Measurements from ENCODE around the gene GPC6. TPM values are rescaled to one million over a fixed set of nuclear protein-coding genes. Genes with fewer than 3 reads are reported as not detected.

The GPC6 gene
- total RNA-seq, 1 donor from 2014 or later = not detected

DNA sequence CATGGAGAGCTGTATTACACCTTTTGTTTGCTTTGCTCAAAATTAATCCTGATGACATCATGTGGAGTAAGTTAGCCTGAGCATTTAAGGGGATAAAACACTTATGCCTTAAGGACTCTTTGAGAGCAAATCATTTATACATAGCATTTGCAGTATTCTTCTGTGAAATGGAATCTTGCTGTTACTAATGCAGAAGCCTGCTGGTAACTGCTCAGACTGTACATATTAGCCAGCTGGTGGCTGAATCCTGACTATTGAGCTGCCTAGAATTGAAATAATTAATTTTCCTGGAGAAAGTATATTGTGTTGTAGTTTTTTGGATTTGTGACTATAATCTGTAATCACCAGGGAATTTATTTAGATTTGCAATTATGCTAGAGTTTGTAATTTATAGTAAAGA, 363.2 kb downstream of the GPC6 start:
- H3K4me3 Mint-ChIP-seq = no peak overlapping the region

DNA sequence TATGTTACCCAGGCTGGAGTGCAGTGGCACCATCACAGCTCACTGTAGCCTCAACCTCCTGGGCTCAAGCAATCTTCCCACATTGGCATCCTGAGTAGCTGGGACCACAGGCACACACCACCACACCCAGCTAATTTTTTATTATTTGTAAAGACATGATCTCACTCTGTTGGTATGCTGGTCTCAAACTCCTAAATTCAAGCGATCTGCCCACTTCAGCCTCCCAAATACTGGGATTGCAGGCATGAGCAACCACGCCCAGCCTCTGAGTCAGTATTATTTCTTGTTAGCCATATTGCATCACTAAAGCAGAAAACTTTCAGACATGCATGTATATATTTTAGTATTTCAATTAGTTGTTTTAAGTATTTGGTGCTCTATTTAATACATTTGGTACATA, 376.4 kb downstream of the GPC6 start:
- no peaks in the 10 kb centered on the region for H3K9me3 Mint-ChIP-seq
- intact Hi-C loops (cut with micrococcal nuclease) = no loop called here
- no peaks in the 10 kb centered on the region for H3K36me3 Mint-ChIP-seq (ENCODE audit: low read depth)
- no peaks in the 10 kb centered on the region for H3K4me1 Mint-ChIP-seq
- H3K27ac Mint-ChIP-seq = no peak overlapping the region
- DNase-seq = no peak
- no peaks in the 10 kb centered on the region for H3K27me3 Mint-ChIP-seq
- no peak overlapping the region for H3K4me3 Mint-ChIP-seq

More for the DNA sequence above, 363.2 kb downstream of the GPC6 start:
- intact Hi-C loops (cut with micrococcal nuclease) = no loop called here
- Mint-ChIP-seq H3K4me1 (no peaks in the 10 kb centered on the region), H3K27ac (no peak overlapping the region), H3K9me3 (no peaks in the 10 kb centered on the region), H3K27me3 (no peaks in the 10 kb centered on the region), H3K36me3 (ENCODE audit: low read depth) (no peaks in the 10 kb centered on the region)
- no peak for DNase-seq

DNA sequence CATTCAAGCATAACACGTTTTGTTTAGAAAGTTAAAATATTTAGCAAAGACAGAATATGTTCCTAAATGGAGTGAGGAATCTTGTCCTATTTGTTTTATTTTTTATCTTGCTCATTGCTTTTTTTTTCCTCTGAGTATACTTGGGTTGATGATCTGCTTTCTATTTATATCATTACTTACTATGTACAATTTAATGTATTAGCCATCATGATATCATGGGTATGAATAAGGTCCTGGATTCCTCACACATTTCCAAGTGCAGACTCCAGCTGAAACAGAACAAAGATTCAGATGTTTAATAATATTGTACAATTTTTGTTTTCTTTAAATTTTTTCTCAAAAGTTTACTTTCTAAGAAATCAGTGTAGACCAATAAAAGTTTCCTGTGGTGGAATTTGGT, 388.2 kb downstream of the GPC6 start:
- no peaks in the 10 kb centered on the region for H3K9me3 Mint-ChIP-seq

DNA sequence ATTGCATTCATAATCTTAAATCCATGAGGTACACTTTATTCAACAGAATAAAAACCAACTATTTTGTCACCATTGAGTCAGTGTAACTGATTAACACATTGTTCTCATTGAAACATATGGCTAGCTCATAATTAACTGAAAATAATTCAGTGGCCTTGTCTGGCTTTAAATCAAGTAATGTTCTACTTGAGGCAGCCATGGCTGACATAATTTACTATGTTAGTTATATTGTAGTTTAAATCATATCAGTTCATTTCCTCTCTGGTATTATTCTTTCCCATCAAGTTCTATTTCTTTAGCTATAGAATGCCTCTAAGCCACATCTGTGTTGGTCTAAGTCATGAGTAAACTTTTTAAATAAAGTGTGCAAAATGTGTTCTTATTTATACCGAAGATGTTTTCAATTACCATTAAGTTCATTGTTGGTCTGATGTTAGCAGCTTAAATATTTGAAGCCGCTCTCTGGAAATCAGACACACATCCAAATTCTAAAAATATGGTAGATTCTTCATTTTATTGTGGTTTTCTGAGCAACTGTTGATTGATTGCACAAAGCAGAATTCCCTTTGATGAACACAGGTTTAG, 393.7 kb downstream of the GPC6 start:
- Mint-ChIP-seq H3K27me3 (no peaks in the 10 kb centered on the region), H3K9me3 (no peaks in the 10 kb centered on the region), H3K4me3 (no peak overlapping the region), H3K36me3 (ENCODE audit: low read depth) (no peaks in the 10 kb centered on the region), H3K4me1 (no peaks in the 10 kb centered on the region), H3K27ac (no peak overlapping the region)
- intact Hi-C loops (cut with micrococcal nuclease) = no loop called here
- DNase-seq = no peak

More for the DNA sequence above, 388.2 kb downstream of the GPC6 start:
- Mint-ChIP-seq H3K36me3 (ENCODE audit: low read depth) (no peaks in the 10 kb centered on the region), H3K27ac (no peak overlapping the region), H3K4me3 (no peak overlapping the region), H3K4me1 (no peaks in the 10 kb centered on the region), H3K27me3 (no peaks in the 10 kb centered on the region)
- DNase-seq = no peak
- intact Hi-C loops (cut with micrococcal nuclease) = no loop called here

DNA sequence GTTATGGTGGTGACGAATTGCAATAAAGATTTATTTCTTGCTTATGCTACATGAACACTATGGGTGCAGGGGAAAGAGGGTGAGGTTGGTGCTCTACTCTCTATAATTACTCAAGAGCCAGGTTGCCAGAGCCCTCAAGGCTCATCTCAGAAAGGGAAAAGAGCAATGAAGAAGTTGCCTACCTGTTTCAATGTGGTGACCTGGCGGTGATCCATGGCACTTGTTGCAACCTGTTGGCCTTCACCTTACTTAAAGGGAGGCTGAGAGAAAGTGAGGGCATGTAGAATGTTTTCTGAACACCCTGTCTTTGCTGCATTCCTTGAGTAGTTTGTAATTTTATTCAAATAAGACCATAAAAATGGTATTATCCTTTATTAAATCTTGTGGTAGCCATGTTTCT, 394.4 kb downstream of the GPC6 start:
- no peaks in the 10 kb centered on the region for H3K27me3 Mint-ChIP-seq
- H3K4me1 Mint-ChIP-seq = no peaks in the 10 kb centered on the region
- no peaks in the 10 kb centered on the region for H3K36me3 Mint-ChIP-seq (ENCODE audit: low read depth)
- no peak overlapping the region for H3K4me3 Mint-ChIP-seq
- H3K27ac Mint-ChIP-seq = no peak overlapping the region
- no peaks in the 10 kb centered on the region for H3K9me3 Mint-ChIP-seq
- intact Hi-C loops (cut with micrococcal nuclease) = no loop called here
- no peak for DNase-seq

DNA sequence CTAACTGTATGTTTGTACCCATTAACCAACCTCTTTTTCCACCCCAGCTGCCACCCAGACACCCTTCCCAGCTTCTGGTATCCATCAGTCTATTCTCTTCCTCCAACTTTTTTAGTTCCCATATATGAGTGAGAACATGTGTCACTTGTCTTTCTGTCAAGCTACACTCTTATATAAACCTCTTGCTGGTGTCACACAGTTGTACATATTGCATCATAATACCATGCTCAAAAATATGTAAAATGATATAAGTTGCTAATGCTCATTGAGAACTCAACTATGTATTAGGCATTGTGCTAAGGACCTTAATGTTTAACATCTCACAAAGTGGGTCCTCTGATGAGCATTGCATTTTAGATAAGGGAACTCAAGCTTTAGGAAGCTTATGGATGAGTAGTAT, 395.4 kb downstream of the GPC6 start:
- Mint-ChIP-seq H3K4me1 (no peaks in the 10 kb centered on the region), H3K36me3 (ENCODE audit: low read depth) (no peaks in the 10 kb centered on the region), H3K27me3 (no peaks in the 10 kb centered on the region), H3K4me3 (no peak overlapping the region), H3K9me3 (no peaks in the 10 kb centered on the region), H3K27ac (no peak overlapping the region)
- DNase-seq = no peak
- intact Hi-C loops (cut with micrococcal nuclease) = no loop called here

DNA sequence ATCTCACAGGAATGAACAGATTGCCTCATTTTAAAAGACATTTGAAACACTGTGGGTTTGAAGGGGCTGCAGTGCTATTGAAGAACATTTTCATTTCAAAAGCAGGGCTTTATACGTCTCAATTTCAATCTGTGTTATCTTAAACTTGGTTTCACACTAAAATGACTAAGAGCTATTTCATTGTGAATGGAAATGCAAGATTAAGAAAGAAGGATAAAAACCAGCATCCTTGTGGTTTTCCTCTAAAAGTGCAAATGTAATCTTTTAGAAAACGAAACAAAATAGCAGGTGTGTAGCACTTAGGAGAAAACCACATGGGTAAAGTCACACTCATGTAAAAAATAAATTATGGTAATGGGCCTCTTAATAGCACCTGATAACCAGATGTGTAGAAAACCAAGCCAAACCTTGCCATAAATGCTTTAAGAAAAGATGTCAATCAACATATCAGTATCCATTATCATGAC, 397.7 kb downstream of the GPC6 start:
- H3K27me3 Mint-ChIP-seq = no peaks in the 10 kb centered on the region
- no peaks in the 10 kb centered on the region for H3K9me3 Mint-ChIP-seq
- no peaks in the 10 kb centered on the region for H3K36me3 Mint-ChIP-seq (ENCODE audit: low read depth)
- no peak for DNase-seq
- H3K27ac Mint-ChIP-seq = no peak overlapping the region
- no peaks in the 10 kb centered on the region for H3K4me1 Mint-ChIP-seq
- intact Hi-C loops (cut with micrococcal nuclease) = no loop called here
- H3K4me3 Mint-ChIP-seq = no peak overlapping the region

DNA sequence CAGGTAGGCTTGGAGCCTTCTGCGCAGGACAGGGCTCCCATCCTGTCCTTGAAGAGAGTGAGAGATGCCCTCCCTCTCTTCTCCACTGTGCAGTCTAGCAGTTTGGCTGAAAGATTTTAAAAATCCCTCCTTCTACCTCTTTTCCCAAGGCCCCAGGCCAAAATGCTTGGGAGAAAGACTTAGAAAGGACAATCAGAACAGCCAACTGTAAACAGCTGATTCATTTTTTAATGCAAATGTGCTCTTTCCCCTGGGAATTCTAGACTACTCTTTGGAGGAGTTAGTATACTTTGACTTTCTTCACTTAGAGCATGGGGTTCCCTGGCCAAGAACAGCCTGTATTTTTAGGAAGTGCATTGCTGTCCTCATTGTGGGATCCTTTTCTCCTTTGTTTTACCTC, 398.9 kb downstream of the GPC6 start:
- Mint-ChIP-seq H3K27ac (no peak overlapping the region), H3K4me1 (no peaks in the 10 kb centered on the region), H3K27me3 (no peaks in the 10 kb centered on the region), H3K36me3 (ENCODE audit: low read depth) (no peaks in the 10 kb centered on the region), H3K9me3 (no peaks in the 10 kb centered on the region), H3K4me3 (no peak overlapping the region)
- no peak for DNase-seq
- intact Hi-C loops (cut with micrococcal nuclease) = no loop called here

DNA sequence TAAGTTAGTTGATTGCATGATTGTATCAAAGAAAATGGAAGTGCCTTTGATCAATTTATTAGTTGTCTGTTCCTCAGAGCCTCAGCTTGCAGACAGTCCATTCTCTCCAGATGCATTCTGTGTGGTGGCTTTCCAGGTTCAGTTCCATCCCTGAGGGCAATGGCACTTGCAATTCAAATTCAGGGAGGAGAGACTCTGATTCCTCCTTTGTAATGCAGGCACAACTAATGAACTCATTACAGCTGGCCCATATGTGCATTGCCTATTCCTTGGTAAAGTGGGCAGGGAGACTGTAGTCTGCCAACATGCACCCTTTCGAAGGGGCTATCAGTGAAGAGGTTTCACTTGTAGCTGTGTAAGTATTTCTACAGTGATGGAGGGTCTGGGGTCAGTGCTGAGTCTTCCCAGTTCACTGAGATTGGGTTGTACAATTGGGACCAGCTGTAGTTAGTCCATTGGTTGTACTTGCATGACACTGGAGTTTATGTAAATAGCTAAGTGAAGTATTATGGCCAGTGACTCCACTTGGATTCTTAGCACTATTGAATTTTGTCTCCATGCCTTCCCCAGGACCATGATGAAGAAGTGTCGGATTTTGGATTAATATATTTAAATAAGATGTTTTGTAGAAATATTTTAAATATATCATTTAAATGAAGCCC, 401.7 kb downstream of the GPC6 start:
- H3K4me1 Mint-ChIP-seq = no peaks in the 10 kb centered on the region
- DNase-seq = no peak
- intact Hi-C loops (cut with micrococcal nuclease) = no loop called here
- H3K9me3 Mint-ChIP-seq = no peaks in the 10 kb centered on the region
- H3K36me3 Mint-ChIP-seq (ENCODE audit: low read depth) = no peaks in the 10 kb centered on the region
- no peak overlapping the region for H3K27ac Mint-ChIP-seq
- no peak overlapping the region for H3K4me3 Mint-ChIP-seq
- no peaks in the 10 kb centered on the region for H3K27me3 Mint-ChIP-seq

DNA sequence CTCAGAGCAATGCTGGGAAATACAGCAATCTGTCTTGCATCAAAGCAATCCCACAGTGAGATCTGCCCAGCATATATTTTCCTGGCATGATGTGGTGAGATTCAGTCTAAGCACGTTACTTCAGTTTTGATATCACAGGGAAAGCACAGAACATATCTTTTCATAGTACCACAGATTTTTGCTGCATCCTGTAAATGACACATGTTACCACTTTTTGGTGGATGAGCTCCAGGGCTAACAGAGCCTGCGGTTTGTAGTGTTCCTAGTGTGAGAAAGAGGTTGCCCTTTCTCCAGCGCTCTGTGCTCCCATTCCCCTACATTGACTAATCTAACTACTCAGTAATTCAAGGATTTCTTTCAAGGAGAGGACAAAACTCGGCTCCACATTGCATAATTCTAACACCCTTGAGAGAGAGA, 409.0 kb downstream of the GPC6 start:
- Mint-ChIP-seq H3K4me1 (no peaks in the 10 kb centered on the region), H3K27me3 (no peaks in the 10 kb centered on the region), H3K36me3 (ENCODE audit: low read depth) (no peaks in the 10 kb centered on the region), H3K9me3 (no peaks in the 10 kb centered on the region), H3K27ac (no peak overlapping the region), H3K4me3 (no peak overlapping the region)
- DNase-seq = no peak
- intact Hi-C loops (cut with micrococcal nuclease) = no loop called here

DNA sequence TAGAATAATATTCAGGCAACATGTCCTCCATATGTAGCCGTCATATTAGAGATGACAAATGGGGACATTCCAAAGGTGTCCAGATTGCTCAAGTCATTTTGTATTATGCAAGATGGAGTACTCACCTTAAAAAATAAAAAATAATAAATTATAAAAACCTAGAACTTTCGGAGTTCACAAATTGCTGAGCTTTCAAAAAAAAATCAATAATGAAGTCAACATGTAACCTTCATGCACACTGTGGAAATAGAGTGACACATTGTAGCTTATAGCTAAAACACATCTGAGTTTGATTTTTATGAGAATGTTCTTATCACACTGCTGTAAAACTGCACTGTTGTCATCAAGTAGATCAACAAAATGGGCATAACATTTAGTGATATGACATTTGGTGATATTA, 411.2 kb downstream of the GPC6 start:
- Mint-ChIP-seq H3K4me1 (no peaks in the 10 kb centered on the region), H3K27ac (no peak overlapping the region), H3K27me3 (no peaks in the 10 kb centered on the region), H3K4me3 (no peak overlapping the region), H3K9me3 (no peaks in the 10 kb centered on the region), H3K36me3 (ENCODE audit: low read depth) (no peaks in the 10 kb centered on the region)
- no peak for DNase-seq
- intact Hi-C loops (cut with micrococcal nuclease) = no loop called here

DNA sequence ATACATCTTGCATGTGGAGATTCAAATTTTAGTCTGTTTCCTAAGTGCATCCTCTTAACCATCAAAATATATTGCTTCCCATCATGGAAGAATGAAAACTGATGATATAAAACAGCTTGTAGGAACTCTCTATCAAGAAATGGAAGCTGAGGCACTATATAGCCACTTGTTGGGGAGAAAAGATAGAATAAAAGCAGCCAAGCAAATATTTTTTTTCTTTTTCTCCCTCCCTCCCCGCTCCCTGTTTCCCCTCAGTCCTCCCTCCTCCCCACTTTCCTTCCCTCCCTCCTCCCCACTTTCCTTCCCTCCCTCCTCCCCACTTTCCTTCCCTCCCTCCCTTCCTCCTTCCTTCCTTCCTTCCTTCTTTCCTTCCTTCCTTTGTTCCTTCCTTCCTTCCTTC, 413.8 kb downstream of the GPC6 start:
- no peaks in the 10 kb centered on the region for H3K27me3 Mint-ChIP-seq
- no peaks in the 10 kb centered on the region for H3K9me3 Mint-ChIP-seq
- H3K27ac Mint-ChIP-seq = no peak overlapping the region
- H3K36me3 Mint-ChIP-seq (ENCODE audit: low read depth) = no peaks in the 10 kb centered on the region
- no peaks in the 10 kb centered on the region for H3K4me1 Mint-ChIP-seq
- DNase-seq = no peak
- intact Hi-C loops (cut with micrococcal nuclease) = no loop called here
- H3K4me3 Mint-ChIP-seq = no peak overlapping the region

DNA sequence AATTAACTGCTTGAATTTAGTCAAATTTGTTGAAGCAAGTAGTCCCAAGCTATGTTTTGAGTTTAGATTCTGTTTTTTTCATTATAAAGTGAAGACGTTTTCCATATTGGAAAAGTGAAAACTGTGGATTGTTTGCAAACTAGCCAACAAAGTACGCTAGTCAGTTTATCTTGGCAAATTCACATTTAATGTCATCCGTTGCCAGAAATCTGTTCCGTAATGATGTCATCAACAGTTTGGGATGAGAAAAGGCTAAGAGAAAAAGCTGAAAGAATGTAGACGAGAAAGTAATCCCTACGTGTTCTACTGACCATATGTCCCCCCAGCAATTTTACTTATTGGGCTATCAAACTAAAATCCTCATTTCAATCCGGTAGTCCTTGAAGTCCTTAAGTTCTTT, 419.6 kb downstream of the GPC6 start:
- no peak for DNase-seq
- no peaks in the 10 kb centered on the region for H3K9me3 Mint-ChIP-seq
- H3K27ac Mint-ChIP-seq = no peak overlapping the region
- no peaks in the 10 kb centered on the region for H3K27me3 Mint-ChIP-seq
- no peaks in the 10 kb centered on the region for H3K36me3 Mint-ChIP-seq (ENCODE audit: low read depth)
- intact Hi-C loops (cut with micrococcal nuclease) = no loop called here
- no peaks in the 10 kb centered on the region for H3K4me1 Mint-ChIP-seq
- no peak overlapping the region for H3K4me3 Mint-ChIP-seq

DNA sequence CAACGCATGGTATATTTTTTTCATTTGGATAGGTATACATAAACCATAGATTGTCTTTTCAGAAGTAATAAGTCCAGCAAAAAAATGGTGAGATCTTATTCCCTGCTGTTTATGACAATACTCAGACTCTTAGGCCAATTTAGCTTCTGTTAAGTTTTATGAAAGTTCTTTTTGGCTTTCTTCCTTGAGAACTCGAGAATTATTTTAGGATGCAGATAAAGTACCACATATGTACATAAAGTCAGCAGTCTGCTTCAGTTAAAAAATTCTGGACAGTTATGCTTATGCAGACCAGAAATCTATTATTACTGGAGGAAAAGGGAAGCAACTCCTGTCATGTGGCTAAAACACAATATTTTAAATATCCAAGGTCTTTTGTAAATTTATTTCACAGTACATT, 422.9 kb downstream of the GPC6 start:
- Mint-ChIP-seq H3K27ac (no peak overlapping the region), H3K4me3 (no peak overlapping the region), H3K9me3 (no peaks in the 10 kb centered on the region), H3K4me1 (no peaks in the 10 kb centered on the region), H3K36me3 (ENCODE audit: low read depth) (no peaks in the 10 kb centered on the region), H3K27me3 (no peaks in the 10 kb centered on the region)
- intact Hi-C loops (cut with micrococcal nuclease) = no loop called here
- no peak for DNase-seq

DNA sequence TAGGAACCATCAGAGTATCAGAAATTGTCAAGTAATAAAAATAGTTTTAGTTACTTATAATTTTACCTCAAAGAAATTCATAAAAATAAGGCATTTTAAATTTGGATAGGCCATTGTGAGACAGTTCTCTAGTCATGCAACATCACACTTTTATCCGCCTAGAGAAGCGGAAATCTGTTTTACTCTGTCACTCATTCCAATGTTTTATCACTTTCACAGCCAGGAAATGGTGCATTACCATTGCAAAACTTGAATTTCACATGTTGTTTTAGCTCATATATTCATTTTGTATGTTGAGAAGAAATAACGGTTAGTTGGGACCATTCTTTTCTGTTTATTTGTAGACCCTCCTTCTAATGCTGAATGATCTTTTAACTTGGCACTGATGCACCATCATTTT, 427.2 kb downstream of the GPC6 start:
- H3K36me3 Mint-ChIP-seq (ENCODE audit: low read depth) = no peaks in the 10 kb centered on the region
- no peaks in the 10 kb centered on the region for H3K9me3 Mint-ChIP-seq
- intact Hi-C loops (cut with micrococcal nuclease) = no loop called here
- H3K4me1 Mint-ChIP-seq = no peaks in the 10 kb centered on the region
- H3K4me3 Mint-ChIP-seq = no peak overlapping the region
- no peak overlapping the region for H3K27ac Mint-ChIP-seq
- H3K27me3 Mint-ChIP-seq = no peaks in the 10 kb centered on the region
- no peak for DNase-seq

All from activated CD4-positive, alpha-beta T cell treated with anti-CD3 and anti-CD28 coated beads, Interleukin-2, amount 10 ng/mL, durations not matched to agents 24 days and 14 days (primary cell).